HL-60 (cell line): ENCODE results near the gene SPDYE3.
A peak's percentile ranks its signal among the peaks of the same experiment; 100 is the strongest.
"Not testable (repeated sequence)": the region's sequence is repeated elsewhere in the genome, so short reads cannot be mapped to it uniquely, and the experiment has no call there.

ENCODE experiments used
- DNase-seq, 2 experiments: peaks; one replicate each; pipeline ENCODE4 v3.0.0-alpha.2; 2010 to 2020; ENCODE audit warnings: low read depth in 1 of 2, low spot score in 1 of 2
- H3K27ac ChIP-seq: fragments of 250-450 bp; sonication (Bioruptor Pico); replicated peaks from 2 replicates; pipeline ENCODE4 v1.5.1; 2020; ENCODE audit warnings: mild to moderate bottlenecking, moderate library complexity
- H3K27me3 ChIP-seq: fragments of 250-450 bp; sonication (Bioruptor Pico); 2 replicates; pipeline ENCODE4 v1.5.1; 2021; ENCODE audit warnings: mild to moderate bottlenecking, moderate library complexity; ENCODE audit not compliant: insufficient read depth, poor library complexity, severe bottlenecking
- H3K4me3 ChIP-seq: replicated peaks from 2 replicates; pipeline ENCODE4 v1.5.1; 2011; ENCODE audit warnings: mild to moderate bottlenecking, control low read depth, low read length; ENCODE audit not compliant: insufficient read depth

The SPDYE3 gene

DNA sequence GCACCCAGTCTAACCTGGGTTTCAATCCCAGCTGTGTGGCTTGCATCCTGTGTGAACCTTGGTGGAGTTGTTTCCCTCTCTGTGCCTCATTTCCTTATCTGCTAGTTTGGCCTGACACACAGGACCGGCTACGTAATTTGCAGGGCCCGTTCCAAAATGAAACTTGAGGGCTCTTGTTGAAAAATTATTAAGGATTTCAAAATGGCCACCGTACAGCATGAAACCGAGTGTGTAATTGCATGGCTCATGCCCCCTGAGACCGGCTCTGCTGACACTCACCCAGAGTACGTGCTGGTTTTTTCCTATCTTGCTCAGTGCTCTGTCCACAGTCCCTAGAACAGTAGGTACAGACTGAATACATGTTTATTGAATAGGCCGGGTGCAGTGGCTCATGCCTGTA, 24.4 kb upstream of the SPDYE3 start:
- not testable (repeated sequence) for H3K27ac ChIP-seq, H3K27me3 ChIP-seq, DNase-seq, H3K4me3 ChIP-seq

DNA sequence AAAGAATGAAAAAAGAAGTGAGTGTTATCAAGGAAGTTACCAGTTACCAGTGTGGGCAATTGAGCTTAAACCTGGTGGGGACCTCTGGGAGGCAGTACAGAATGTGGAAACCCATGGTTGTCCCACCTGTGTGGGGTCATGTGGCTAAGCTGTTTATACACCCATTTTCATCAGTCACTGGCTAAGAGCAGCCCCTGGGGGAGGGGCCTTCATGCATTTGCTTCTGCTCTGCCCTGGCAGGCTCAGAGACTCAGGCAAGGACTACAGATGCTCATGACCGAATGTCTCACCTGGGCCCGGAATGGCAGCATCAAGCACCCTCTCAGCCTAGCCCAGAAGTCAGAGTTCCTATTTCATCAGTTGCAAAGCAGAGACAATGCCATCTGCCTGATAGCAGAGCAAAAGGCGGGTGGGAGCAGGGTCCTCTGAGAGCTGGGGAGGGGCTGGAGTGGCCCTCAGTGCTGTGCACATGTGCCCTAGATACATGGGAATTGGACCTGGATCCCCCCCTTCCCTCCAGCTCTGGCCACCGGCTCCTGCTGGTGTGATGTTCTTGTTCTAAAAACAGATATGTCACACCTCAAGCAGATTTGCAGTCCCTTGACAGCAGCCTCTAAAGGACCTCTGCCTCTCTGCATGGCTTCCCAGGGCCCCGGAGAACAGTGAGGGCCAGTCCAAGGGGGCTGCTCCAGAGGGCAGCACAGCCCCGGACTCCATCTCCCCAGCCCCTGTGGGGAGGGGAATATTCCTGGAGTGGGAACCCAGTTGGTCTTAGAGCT, 20.1 kb upstream of the SPDYE3 start:
- not testable (repeated sequence) for H3K27me3 ChIP-seq, H3K4me3 ChIP-seq, H3K27ac ChIP-seq, DNase-seq

DNA sequence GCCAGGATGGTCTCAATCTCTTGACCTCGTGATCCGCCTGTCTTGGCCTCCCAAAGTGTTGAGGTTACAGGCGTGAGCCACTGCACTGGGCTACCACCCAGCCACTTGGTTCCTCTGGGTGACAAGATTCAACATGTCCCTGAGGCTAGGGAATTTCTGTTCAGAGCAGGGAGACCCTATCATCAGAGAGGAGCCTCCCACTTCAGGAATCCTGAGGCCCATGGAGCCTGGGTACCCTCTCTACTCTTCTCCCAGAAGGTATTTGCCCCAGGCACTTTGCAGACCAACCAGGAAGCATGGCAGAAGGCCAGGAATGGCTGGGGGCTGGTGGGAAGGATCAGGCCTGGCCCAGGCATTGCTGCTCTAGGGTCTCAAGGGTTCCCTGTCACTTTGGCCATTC, 19.2 kb upstream of the SPDYE3 start:
- not testable (repeated sequence) for H3K27ac ChIP-seq, DNase-seq, H3K4me3 ChIP-seq

DNA sequence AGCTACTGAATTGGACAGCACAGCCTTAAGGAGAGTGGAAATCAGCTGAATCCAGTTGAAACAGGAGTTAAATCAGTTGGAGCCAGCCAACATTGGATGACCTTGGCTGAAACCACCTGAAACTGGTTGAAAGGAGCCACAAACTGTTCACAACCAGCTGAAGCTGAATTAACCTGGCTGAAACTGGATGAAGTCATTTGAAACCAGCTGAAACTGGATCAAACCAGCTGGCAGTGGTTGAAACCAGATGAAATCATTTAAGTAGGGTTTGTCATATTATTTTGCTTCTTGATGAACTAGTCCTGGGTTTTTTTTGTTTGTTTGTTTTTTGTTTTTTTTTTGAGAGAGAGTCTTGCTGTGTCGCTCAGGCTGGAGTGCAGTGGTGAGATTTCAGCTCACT, 15.3 kb upstream of the SPDYE3 start:
- H3K27ac ChIP-seq, DNase-seq, H3K27me3 ChIP-seq, H3K4me3 ChIP-seq: not testable (repeated sequence)

More for the DNA sequence above, 19.2 kb upstream of the SPDYE3 start:
- not testable (repeated sequence) for H3K27me3 ChIP-seq

DNA sequence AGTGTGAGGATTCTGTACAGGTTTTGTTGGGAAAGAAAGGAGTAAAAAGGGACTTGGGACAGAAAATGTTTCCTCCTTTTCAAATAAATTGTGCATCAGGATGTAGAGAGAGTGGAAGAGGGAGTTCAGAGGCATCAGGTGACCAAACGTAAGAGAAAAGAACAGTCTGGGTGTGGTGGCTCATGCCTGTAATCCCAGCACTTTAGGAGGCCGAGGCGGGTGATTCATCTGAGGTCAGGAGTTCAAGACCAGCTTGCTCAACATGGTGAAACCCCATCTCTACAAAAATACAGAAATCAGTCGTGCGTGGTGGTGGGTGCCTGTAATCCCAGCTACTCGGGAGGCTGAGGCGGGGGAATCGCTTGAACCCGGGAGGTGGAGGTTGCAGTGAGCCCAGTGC, 12.2 kb upstream of the SPDYE3 start:
- not testable (repeated sequence) for H3K4me3 ChIP-seq, H3K27ac ChIP-seq, H3K27me3 ChIP-seq, DNase-seq

DNA sequence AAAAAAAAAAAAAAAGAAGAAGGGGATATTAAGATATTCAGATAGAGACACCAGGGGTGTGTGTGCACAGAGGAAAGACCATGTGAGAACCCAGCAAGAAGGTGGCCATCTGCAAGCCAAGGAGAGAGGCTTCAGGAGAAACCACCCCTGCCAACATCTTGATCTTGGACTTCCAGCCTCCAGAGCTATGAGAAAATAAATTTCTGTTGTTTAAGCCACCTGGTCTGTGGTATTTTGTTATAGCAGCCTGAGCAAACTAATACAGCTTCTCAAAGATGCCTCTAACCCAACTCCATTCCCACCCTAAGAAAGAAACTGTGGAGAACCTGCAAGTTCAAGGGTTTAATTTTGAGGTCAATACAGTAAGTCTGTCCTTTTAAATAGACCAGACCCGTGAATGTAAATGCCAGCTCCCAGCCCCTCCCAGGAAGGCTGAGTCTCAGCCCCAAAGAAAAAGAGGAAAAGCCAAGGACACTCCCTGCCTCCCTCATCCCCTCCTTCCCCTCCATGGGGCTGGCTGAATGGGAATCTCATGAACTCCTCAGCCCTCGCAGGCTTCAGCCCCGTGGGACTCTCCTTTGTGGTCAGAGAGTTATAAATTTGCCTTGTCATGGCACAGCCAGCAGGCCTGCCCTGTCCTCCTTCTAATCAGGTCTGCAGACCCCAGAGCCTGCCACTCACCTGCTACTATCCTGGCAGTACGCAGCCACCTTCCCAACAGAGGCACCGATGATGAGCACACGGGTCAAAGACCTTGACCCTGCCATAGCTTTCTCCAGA, 9.5 kb upstream of the SPDYE3 start:
- not testable (repeated sequence) for H3K4me3 ChIP-seq, DNase-seq, H3K27ac ChIP-seq, H3K27me3 ChIP-seq

DNA sequence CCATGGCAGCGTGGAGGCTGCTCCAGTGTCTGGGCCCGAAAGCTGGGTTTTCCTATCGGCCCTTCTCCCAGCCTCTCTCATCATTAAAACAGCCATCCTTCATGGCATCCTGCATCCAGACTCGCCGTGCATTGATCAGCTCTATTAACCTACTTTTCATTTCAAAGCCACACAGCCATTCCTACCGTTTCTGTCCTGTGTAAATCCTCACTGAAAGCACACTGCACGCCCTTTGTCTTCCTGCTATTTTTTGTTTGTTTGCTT, 8.9 kb upstream of the SPDYE3 start:
- DNase-seq, H3K27ac ChIP-seq, H3K4me3 ChIP-seq, H3K27me3 ChIP-seq: not testable (repeated sequence)

DNA sequence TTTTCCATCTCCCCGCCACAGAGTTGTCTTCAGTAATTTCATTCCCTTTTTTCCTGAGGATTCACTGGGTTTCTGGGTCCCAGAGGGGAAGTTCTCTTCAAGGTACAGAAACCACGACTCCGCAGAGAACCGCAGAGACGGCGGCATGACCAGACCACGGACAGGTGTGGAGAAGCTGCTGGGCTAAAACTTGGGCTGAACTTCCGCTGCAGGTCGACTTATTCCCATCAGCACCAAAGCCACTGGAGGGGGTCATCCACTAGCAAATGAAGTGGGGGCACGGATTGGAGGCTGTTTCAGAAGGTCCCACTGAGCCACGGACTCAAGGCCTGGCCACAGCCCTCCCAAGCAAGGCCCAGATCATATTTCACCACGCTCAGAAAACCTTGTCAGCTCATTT, 3.0 kb upstream of the SPDYE3 start:
- H3K4me3 ChIP-seq, DNase-seq, H3K27ac ChIP-seq, H3K27me3 ChIP-seq: not testable (repeated sequence)

DNA sequence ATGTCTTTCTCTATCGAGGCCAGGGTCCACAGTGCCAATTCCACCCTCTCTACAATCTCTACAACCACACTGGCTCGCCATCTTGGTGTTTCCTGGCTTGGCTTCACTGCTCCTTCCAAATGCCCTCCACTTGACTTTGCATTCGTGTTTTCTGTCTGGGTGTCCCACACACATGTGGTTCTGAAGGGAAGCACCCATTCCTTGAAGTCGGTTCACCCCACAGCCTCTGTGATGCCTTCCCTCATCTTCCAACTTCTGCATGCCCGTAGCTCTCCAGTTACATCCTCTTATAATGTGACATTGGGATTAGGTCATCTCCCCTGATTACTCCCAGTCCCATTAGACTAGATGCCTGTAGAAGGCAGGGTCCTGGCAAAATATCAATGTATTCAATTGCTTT, 10.8 kb downstream of the SPDYE3 start:
- not testable (repeated sequence) for H3K27me3 ChIP-seq, H3K4me3 ChIP-seq
- H3K27ac ChIP-seq: peak overlapping the region; percentile 69
- DNase-seq: peak in 1 of 2 experiments; percentile 55

DNA sequence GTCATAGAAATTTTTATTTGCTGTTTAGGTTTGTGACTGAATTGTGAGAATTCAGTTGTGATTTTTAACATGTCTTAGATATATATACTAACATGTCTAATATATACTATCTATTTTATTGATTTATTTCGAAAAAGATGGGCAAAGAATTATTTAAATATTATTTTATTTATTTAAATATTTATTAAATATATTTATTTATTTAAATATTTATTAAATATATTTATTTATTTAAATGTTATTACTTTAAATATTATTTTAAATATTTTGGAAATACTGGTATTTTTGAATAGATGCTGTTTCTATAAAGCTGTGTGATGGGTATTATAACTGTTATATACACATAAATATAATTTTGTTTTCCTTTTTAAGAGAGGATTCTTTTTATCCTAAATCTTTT, 14.1 kb downstream of the SPDYE3 start:
- not testable (repeated sequence) for H3K27me3 ChIP-seq, H3K27ac ChIP-seq, DNase-seq, H3K4me3 ChIP-seq

DNA sequence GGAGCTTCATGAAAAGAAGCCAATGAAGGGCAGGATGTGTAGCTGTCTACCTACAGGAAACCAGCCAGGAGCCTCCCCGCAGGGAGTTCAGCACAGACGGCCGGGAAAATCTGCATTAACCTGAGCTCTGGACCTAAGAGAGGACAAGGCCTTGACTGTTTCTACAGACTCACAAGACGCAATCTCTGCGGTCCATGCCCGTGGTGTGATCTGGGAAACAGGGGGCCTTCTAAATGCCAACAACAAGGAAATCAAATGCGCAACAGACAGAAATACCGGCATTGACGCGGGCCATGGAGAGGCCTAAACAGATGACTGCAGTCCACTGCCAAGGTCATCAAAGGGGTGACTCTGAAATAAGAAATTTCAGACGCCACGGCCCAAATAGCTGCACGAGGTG, 16.7 kb downstream of the SPDYE3 start:
- H3K4me3 ChIP-seq, H3K27ac ChIP-seq, H3K27me3 ChIP-seq, DNase-seq: not testable (repeated sequence)

DNA sequence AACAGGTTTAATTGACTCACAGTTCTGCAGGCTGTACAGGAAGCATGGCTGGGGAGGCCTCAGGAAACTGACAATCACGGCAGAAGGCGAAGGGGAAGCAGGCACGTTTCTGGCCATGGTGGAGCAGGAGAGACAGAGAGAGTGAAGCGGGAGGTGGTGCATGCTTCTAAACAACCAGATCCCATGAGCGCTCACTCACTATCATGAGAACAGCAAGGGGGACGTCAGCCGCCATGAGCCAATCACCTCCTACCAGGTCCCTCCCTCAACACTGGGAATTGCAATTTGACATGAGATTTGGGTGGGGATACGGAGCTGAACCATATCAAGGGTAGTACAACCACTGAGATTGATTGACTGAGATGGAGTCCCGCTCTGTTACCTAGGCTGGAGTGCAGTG, 18.2 kb downstream of the SPDYE3 start:
- not testable (repeated sequence) for DNase-seq, H3K27ac ChIP-seq, H3K4me3 ChIP-seq, H3K27me3 ChIP-seq

DNA sequence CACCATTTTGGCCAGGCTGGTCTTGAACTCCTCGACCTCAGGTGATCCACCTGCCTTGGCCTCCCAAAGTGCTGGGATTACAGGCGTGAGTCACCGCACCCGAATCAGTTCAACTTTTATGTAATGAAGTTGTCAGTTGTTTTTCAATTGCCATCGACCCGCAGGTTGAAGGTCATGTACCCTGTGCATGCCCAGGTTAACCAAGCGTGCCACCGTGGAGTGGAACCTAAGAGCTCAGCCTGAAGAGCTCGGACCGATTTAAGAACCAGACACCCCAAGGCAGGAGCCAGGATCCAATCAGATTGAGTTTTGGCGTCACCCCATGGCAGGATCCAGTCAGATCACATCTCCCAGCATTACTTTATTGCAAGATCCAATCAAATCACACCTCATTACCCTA, 19.4 kb downstream of the SPDYE3 start:
- not testable (repeated sequence) for H3K4me3 ChIP-seq, DNase-seq, H3K27ac ChIP-seq, H3K27me3 ChIP-seq
